Stimulated activated CD4-positive, alpha-beta T cell treated with anti-CD3 and anti-CD28 coated beads, TNF-alpha, amount 100 ng/mL, for 24 hours (primary cell): ENCODE results near the gene DPYSL3.

Source experiments
- DNase-seq, 3 experiments: peaks; one replicate each; pipeline ENCODE4 v3.0.0-alpha.2; 2020; ENCODE audit warnings: low read depth in 3 of 3

DPYSL3 gene

GRCh38 chr5:147472664-147473475 lies 37.0 kb downstream of the DPYSL3 start:
- DNase-seq: no peak

- no peak for DNase-seq
Measured at GRCh38 chr5:147467973-147468508, 41.8 kb downstream of the DPYSL3 start.

- DNase-seq: no peak
Measured at GRCh38 chr5:147466360-147466980, 43.4 kb downstream of the DPYSL3 start.

- no peak for DNase-seq
Measured at GRCh38 chr5:147465747-147466146, 44.1 kb downstream of the DPYSL3 start.

GRCh38 chr5:147464211-147464610 lies 45.7 kb downstream of the DPYSL3 start:
- no peak for DNase-seq

GRCh38 chr5:147461915-147462314 lies 48.0 kb downstream of the DPYSL3 start:
- no peak for DNase-seq

GRCh38 chr5:147460380-147460779 lies 49.5 kb downstream of the DPYSL3 start:
- DNase-seq: no peak

GRCh38 chr5:147458581-147458980 lies 51.3 kb downstream of the DPYSL3 start:
- DNase-seq: no peak

- DNase-seq: no peak
Measured at GRCh38 chr5:147455822-147456450, 53.9 kb downstream of the DPYSL3 start.

- DNase-seq: no peak
Measured at GRCh38 chr5:147454996-147455677, 54.7 kb downstream of the DPYSL3 start.

- peak; percentile 31 to 67 (median 35) for DNase-seq
Measured at GRCh38 chr5:147453875-147454814, 55.7 kb downstream of the DPYSL3 start.

GRCh38 chr5:147452165-147452811 lies 57.6 kb downstream of the DPYSL3 start:
- DNase-seq: no peak

- no peak for DNase-seq
Measured at GRCh38 chr5:147451193-147451592, 58.7 kb downstream of the DPYSL3 start.

GRCh38 chr5:147450606-147451005 lies 59.3 kb downstream of the DPYSL3 start:
- no peak for DNase-seq

GRCh38 chr5:147448766-147449165 lies 61.1 kb downstream of the DPYSL3 start:
- no peak for DNase-seq

GRCh38 chr5:147446523-147446922 lies 63.3 kb downstream of the DPYSL3 start:
- DNase-seq: no peak

- DNase-seq: no peak
Measured at GRCh38 chr5:147445917-147446316, 64.0 kb downstream of the DPYSL3 start.

GRCh38 chr5:147445090-147445489 lies 64.8 kb downstream of the DPYSL3 start:
- DNase-seq: no peak

- no peak for DNase-seq
Measured at GRCh38 chr5:147442224-147442623, 67.6 kb downstream of the DPYSL3 start.

- no peak for DNase-seq
Measured at GRCh38 chr5:147441191-147441695, 68.6 kb downstream of the DPYSL3 start.
